ENCODE measurements around the gene ZNF429.
"Not testable (repeated sequence)": the region's sequence is repeated elsewhere in the genome, so short reads cannot be mapped to it uniquely, and the experiment has no call there.

The ZNF429 gene

GRCh38 chr19:21505459-21506451 is at the start of gene ZNF429:
Gene ZNF429 (plus strand): TSS chr19:21505602. CDS start chr19:21505772, 170 bp downstream.
- DNase-seq = peak; percentile 98

GRCh38 chr19:21460686-21461085 is 44.7 kb upstream of the ZNF429 start:
- DNase-seq = no peak

GRCh38 chr19:21462540-21462939 is 42.9 kb upstream of the ZNF429 start:
- no peak for DNase-seq

GRCh38 chr19:21463449-21464105 is 41.8 kb upstream of the ZNF429 start:
- DNase-seq = peak; percentile 73

GRCh38 chr19:21466627-21467026 is 38.8 kb upstream of the ZNF429 start:
- no peak for DNase-seq

GRCh38 chr19:21468791-21469190 is 36.6 kb upstream of the ZNF429 start:
- no peak for DNase-seq

- DNase-seq = no peak
These were observed 32.9 kb upstream of the ZNF429 start for GRCh38 chr19:21472507-21472906.

GRCh38 chr19:21474671-21475181 is 30.7 kb upstream of the ZNF429 start:
- no peak for DNase-seq

- DNase-seq = not testable (repeated sequence)
These were observed 23.0 kb upstream of the ZNF429 start for GRCh38 chr19:21482361-21482760.

GRCh38 chr19:21482863-21483276 is 22.5 kb upstream of the ZNF429 start:
- DNase-seq = peak; percentile 23

- no peak for DNase-seq
These were observed 21.7 kb upstream of the ZNF429 start for GRCh38 chr19:21483589-21484170.

GRCh38 chr19:21484631-21485030 is 20.8 kb upstream of the ZNF429 start:
- DNase-seq = no peak

- DNase-seq = no peak
These were observed 19.5 kb upstream of the ZNF429 start for GRCh38 chr19:21485926-21486325.

- DNase-seq = no peak
These were observed 17.4 kb upstream of the ZNF429 start for GRCh38 chr19:21487969-21488368.

- DNase-seq = no peak
These were observed 14.3 kb upstream of the ZNF429 start for GRCh38 chr19:21491146-21491545.

- no peak for DNase-seq
These were observed 12.2 kb upstream of the ZNF429 start for GRCh38 chr19:21492947-21493906.

- no peak for DNase-seq
These were observed 8.5 kb upstream of the ZNF429 start for GRCh38 chr19:21496876-21497275.

GRCh38 chr19:21498651-21499050 is 6.8 kb upstream of the ZNF429 start:
- DNase-seq = no peak

GRCh38 chr19:21508198-21508597 is 2.8 kb downstream of the ZNF429 start:
- no peak for DNase-seq

- not testable (repeated sequence) for DNase-seq
These were observed 5.7 kb downstream of the ZNF429 start for GRCh38 chr19:21511058-21511457.

- DNase-seq = not testable (repeated sequence)
These were observed 7.2 kb downstream of the ZNF429 start for GRCh38 chr19:21512609-21513008.

- no peak for DNase-seq
These were observed 8.2 kb downstream of the ZNF429 start for GRCh38 chr19:21513651-21514050.

All from NCI-H146 (cell line).